GM23338 (cell line): Measurements from ENCODE around the gene UNKL. TPM values are rescaled to one million over a fixed set of nuclear protein-coding genes. Genes with fewer than 3 reads are reported as not detected.
A peak's percentile ranks its signal among the peaks of the same experiment; 100 is the strongest.

Experiments used
- ATAC-seq: fragments of 200-7000 bp; cut with Tn5 transposase; 3 replicates; pipeline ENCODE4 v1.9.1; 2020
- DNase-seq: peaks from one replicate; pipeline ENCODE4 v3.0.0-alpha.2; 2015; ENCODE audit warnings: low spot score
- H2AFZ ChIP-seq: fragments of 200-600 bp; sonication (generic); 2 replicates; pipeline ENCODE4 v1.8.0; 2016; ENCODE audit warnings: antibody characterized with exemption, mild to moderate bottlenecking, moderate library complexity
- H3F3A ChIP-seq: fragments of 200-600 bp; sonication (generic); replicated peaks from 2 replicates; pipeline ENCODE4 v1.8.0; 2017; ENCODE audit warnings: antibody characterized with exemption, mixed run types, low read depth
- H3K27ac ChIP-seq: fragments of 200-600 bp; sonication (generic); 2 replicates; pipeline ENCODE4 v1.6.1; 2016; ENCODE audit warnings: low read depth
- H3K27me3 ChIP-seq: fragments of 200-600 bp; sonication (generic); 2 replicates; pipeline ENCODE4 v1.8.0; 2016; ENCODE audit warnings: mild to moderate bottlenecking, mixed run types, moderate library complexity; ENCODE audit not compliant: insufficient read depth
- H3K36me3 ChIP-seq: fragments of 200-600 bp; sonication (generic); 2 replicates; pipeline ENCODE4 v1.8.0; 2016; ENCODE audit warnings: mild to moderate bottlenecking; ENCODE audit not compliant: insufficient read depth
- H3K4me1 ChIP-seq: fragments of 200-600 bp; sonication (generic); 2 replicates; pipeline ENCODE4 v1.8.0; 2016; ENCODE audit warnings: mild to moderate bottlenecking, moderate library complexity; ENCODE audit not compliant: insufficient read depth
- H3K4me2 ChIP-seq: fragments of 200-600 bp; sonication (generic); 2 replicates; pipeline ENCODE4 v1.7.1; 2017; ENCODE audit warnings: mixed run types
- H3K4me3 ChIP-seq: fragments of 200-600 bp; sonication (generic); 2 replicates; pipeline ENCODE4 v1.6.1; 2016; ENCODE audit warnings: mixed run types
- H3K79me2 ChIP-seq: fragments of 200-600 bp; sonication (generic); replicated peaks from 2 replicates; pipeline ENCODE4 v1.8.0; 2017; ENCODE audit warnings: mild to moderate bottlenecking; ENCODE audit not compliant: insufficient read depth
- H3K9me2 ChIP-seq: fragments of 200-600 bp; sonication (generic); 2 replicates; pipeline ENCODE4 v1.8.0; 2017; ENCODE audit not compliant: insufficient read depth
- H4K20me1 ChIP-seq: fragments of 200-600 bp; sonication (generic); replicated peaks from 2 replicates; pipeline ENCODE4 v1.8.0; 2017; ENCODE audit warnings: mild to moderate bottlenecking; ENCODE audit not compliant: insufficient read depth
- H3K27ac Mint-ChIP-seq: 2 replicates; pipeline ENCODE4 v1.8.0; 2020; ENCODE audit warnings: inconsistent platforms, mild to moderate bottlenecking, moderate library complexity, mixed read lengths
- H3K27me3 Mint-ChIP-seq: 3 replicates; pipeline ENCODE4 v1.8.0; 2022; ENCODE audit warnings: low read depth, mild to moderate bottlenecking, moderate library complexity, mixed read lengths, inconsistent platforms; ENCODE audit not compliant: insufficient read depth, poor library complexity
- H3K36me3 Mint-ChIP-seq: 3 replicates; pipeline ENCODE4 v1.8.0; 2021; ENCODE audit warnings: low read depth, mild to moderate bottlenecking, inconsistent platforms, moderate library complexity, mixed read lengths
- H3K4me1 Mint-ChIP-seq: 3 replicates; pipeline ENCODE4 v1.8.0; 2020; ENCODE audit warnings: mild to moderate bottlenecking, inconsistent platforms, mixed read lengths
- H3K4me3 Mint-ChIP-seq: 3 replicates; pipeline ENCODE4 v1.8.0; 2021; ENCODE audit warnings: moderate library complexity, mild to moderate bottlenecking, inconsistent platforms, mixed read lengths
- H3K9me3 Mint-ChIP-seq: 3 replicates; pipeline ENCODE4 v1.8.0; 2020; ENCODE audit warnings: moderate library complexity, mild to moderate bottlenecking, inconsistent platforms, mixed read lengths
- CREB1 ChIP-seq: fragments of 250-450 bp; sonication (Bioruptor Pico); IDR thresholded peaks from 2 replicates; pipeline ENCODE4 v1.5.0; 2020; ENCODE audit warnings: low read depth, mild to moderate bottlenecking, moderate library complexity
- EZH2 ChIP-seq: fragments of 200-600 bp; sonication (generic); IDR thresholded peaks from one replicate; pipeline ENCODE4 v1.8.0; 2017; ENCODE audit warnings: antibody characterized with exemption, mild to moderate bottlenecking, low read depth; ENCODE audit not compliant: unreplicated experiment
- JUNB ChIP-seq: IDR thresholded peaks from one replicate; pipeline ENCODE4 v1.6.1; 2016; ENCODE audit warnings: antibody characterized with exemption; ENCODE audit not compliant: unreplicated experiment
- NANOG ChIP-seq: IDR thresholded peaks from 2 replicates; pipeline ENCODE4 v1.6.1; 2016; ENCODE audit warnings: antibody characterized with exemption, borderline replicate concordance
- POLR2AphosphoS5 ChIP-seq: IDR thresholded peaks from 2 replicates; pipeline ENCODE4 v1.6.1; 2016; ENCODE audit warnings: antibody characterized with exemption, low read depth
- STAT1 ChIP-seq: IDR thresholded peaks from one replicate; pipeline ENCODE4 v1.6.1; 2016; ENCODE audit warnings: antibody characterized with exemption; ENCODE audit not compliant: unreplicated experiment
- ZNF114 ChIP-seq: fragments of 250-450 bp; sonication (Bioruptor Pico); IDR thresholded peaks from 2 replicates; pipeline ENCODE4 v1.5.0; 2020; ENCODE audit warnings: mild to moderate bottlenecking, moderate library complexity
- polyA plus RNA-seq: library from polyadenylated mRNA; unstranded; fragments of >200 nt; fragmentation: Nextera tagmentation; extraction: Ambion mirVana; gene quantifications from 2 replicates; pipeline ENCODE4 v1.2.1, GENCODE V29; 2016
- total RNA-seq: library from RNA; depleted of rRNA; stranded (reverse); fragments of >200 nt; shearing (Covaris generic); gene quantifications from 2 replicates; pipeline ENCODE4 v1.2.3, GENCODE V29; 2014
- TF ChIP-seq, protein P1 (sequence below), 2 experiments: fragments of 200-600 bp in 1 of 2; sonication (generic) in 1 of 2; conservative IDR thresholded peaks; 2 replicates each; pipeline versions ENCODE4 v1.5.1 to v1.6.1; 2016 to 2017; ENCODE audit warnings: antibody characterized with exemption in 2 of 2, low read depth in 2 of 2, mild to moderate bottlenecking in 2 of 2, moderate library complexity in 1 of 2
- TF ChIP-seq, protein P2 (sequence below): IDR thresholded peaks from 2 replicates; pipeline ENCODE4 v1.6.1; 2016; ENCODE audit warnings: antibody characterized with exemption

UNKL gene
- total and polyA plus RNA-seq, 2 experiments from 2014 or later = 16.7 to 28.7 TPM

DNA sequence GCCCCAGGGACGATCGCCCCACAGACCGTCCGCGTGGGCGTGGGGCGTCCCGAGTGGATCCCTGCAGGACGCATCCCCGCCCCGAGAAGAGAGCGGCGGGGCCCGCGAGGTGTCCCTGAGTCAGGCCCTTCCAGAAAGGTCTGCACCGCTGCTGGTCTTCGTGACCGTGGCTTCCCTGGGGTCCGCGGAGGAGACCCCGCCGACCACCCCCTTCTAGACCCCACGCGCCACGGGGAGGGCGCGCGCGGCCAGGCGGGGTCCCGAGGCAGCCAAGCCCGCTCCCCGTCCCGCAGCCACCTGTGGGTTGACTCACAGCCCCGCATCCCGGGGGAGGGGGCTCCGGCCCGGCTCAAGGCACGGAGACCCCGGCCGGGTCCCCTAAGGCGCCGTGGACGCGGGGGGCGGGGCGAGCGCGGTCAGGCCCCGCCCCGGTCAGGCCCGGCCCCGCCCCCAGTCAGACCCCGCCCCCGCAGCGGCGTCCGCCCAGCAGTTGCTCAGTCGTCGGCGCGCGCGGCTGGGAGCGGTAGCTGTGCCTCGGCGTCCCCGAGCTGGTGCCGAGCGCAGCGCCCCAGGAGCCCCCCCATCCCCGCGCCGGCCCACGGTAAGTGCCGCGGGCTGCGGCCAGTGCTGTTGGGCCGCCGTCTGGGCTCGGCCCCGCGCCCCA, 81.2 kb downstream of the UNKL start, which contains the start of gene BAIAP3:
Gene BAIAP3, plus strand, starts transcription at position 497 of the 664 bp plus-strand sequence. CDS start 4,905 bp downstream, outside the sequence.
- H3K27me3 ChIP-seq = peaks cover 36% of the 10 kb centered on the region
- H3K4me3 ChIP-seq = peak within 1 kb of the TSS; percentile 72
- no peaks in the 10 kb centered on the region; the same call in 1 of the 2 replicates for H4K20me1 ChIP-seq
- peak within 1 kb of the TSS; percentile 76 for H3K4me3 Mint-ChIP-seq
- TF ChIP-seq ZNF114 (CRISPR knock-in tag) (no peak), EZH2 (no peak), JUNB (no peak), POLR2AphosphoS5 (peak; percentile 75), STAT1 (no peak), NANOG (no peak), CREB1 (CRISPR knock-in tag) (no peak)
- TF ChIP-seq, protein P1, sequence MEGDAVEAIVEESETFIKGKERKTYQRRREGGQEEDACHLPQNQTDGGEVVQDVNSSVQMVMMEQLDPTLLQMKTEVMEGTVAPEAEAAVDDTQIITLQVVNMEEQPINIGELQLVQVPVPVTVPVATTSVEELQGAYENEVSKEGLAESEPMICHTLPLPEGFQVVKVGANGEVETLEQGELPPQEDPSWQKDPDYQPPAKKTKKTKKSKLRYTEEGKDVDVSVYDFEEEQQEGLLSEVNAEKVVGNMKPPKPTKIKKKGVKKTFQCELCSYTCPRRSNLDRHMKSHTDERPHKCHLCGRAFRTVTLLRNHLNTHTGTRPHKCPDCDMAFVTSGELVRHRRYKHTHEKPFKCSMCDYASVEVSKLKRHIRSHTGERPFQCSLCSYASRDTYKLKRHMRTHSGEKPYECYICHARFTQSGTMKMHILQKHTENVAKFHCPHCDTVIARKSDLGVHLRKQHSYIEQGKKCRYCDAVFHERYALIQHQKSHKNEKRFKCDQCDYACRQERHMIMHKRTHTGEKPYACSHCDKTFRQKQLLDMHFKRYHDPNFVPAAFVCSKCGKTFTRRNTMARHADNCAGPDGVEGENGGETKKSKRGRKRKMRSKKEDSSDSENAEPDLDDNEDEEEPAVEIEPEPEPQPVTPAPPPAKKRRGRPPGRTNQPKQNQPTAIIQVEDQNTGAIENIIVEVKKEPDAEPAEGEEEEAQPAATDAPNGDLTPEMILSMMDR (conservative IDR thresholded peaks at IDR 0.05; ENCODE audit: low read depth in 2 of 2) = no peak
- TF ChIP-seq, protein P2, sequence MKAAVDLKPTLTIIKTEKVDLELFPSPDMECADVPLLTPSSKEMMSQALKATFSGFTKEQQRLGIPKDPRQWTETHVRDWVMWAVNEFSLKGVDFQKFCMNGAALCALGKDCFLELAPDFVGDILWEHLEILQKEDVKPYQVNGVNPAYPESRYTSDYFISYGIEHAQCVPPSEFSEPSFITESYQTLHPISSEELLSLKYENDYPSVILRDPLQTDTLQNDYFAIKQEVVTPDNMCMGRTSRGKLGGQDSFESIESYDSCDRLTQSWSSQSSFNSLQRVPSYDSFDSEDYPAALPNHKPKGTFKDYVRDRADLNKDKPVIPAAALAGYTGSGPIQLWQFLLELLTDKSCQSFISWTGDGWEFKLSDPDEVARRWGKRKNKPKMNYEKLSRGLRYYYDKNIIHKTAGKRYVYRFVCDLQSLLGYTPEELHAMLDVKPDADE = no peak
- H3K27me3 Mint-ChIP-seq = peaks cover 33% of the 10 kb centered on the region
- peaks cover 10% of the 10 kb centered on the region for H3K4me1 ChIP-seq
- H3K9me2 ChIP-seq = no peaks in the 10 kb centered on the region
- ATAC-seq (peak; percentile 17), DNase-seq (peak; percentile 77)
- no peaks in the 10 kb centered on the region for H3K79me2 ChIP-seq
- no peak within 1 kb of the TSS for H3K27ac Mint-ChIP-seq
- no peaks in the 10 kb centered on the region for H3K36me3 ChIP-seq
- H2AFZ ChIP-seq = peak within 1 kb of the TSS; percentile 78; the same call in 1 of the 2 replicates
- peaks cover 12% of the 10 kb centered on the region for H3K4me1 Mint-ChIP-seq
- H3K9me3 Mint-ChIP-seq = no peaks in the 10 kb centered on the region
- peak within 1 kb of the TSS; percentile 95 for H3K4me2 ChIP-seq
- no peak within 1 kb of the TSS for H3K27ac ChIP-seq
- H3K36me3 Mint-ChIP-seq = no peaks in the 10 kb centered on the region
- H3F3A ChIP-seq = 0 out of 2 replicates have a peak, but pooled peaks cover 5% of the 10 kb centered on the region

DNA sequence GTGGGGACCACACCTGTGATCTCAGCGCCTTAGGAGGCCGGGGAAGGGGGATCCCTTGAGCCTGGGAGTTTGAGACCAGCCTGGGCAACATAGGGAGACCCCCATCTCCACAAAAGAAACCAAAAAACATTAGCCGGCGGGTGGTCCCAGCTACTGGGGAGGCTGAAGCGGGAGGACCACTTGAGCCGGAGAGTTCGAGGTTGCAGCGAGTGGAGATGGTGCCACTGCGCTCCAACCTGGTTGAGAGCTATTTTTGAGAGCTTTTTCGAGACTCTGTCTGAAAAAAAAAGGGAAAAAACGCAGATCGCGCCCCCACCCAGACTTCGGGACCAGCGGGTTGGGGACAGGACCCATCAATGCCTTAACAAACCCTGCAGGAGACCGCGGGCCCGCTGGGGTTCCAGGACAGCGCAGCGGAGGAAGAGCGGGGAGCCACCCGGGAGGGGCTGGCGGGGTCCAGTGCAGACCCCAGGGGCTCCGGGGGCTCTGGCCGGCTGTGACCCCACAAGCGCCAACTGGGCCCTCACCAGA, 81.8 kb downstream of the UNKL start:
- Histone ChIP-seq H3K27ac (no peak overlapping the region), H3K79me2 (no peaks in the 10 kb centered on the region), H3K36me3 (no peaks in the 10 kb centered on the region), H3K4me1 (peaks cover 10% of the 10 kb centered on the region), H3K9me2 (no peaks in the 10 kb centered on the region), H3K4me3 (peak overlapping the region; percentile 72), H3K27me3 (peaks cover 36% of the 10 kb centered on the region), H3K4me2 (peak overlapping the region; percentile 95), H3F3A (0 out of 2 replicates have a peak, but pooled peaks cover 5% of the 10 kb centered on the region), H2AFZ (peak overlapping the region; percentile 78; the same call in 1 of the 2 replicates), H4K20me1 (no peaks in the 10 kb centered on the region; the same call in 1 of the 2 replicates)
- Mint-ChIP-seq H3K9me3 (no peaks in the 10 kb centered on the region), H3K27me3 (peaks cover 33% of the 10 kb centered on the region), H3K27ac (no peak overlapping the region), H3K4me3 (peak overlapping the region; percentile 76), H3K4me1 (peaks cover 12% of the 10 kb centered on the region), H3K36me3 (no peaks in the 10 kb centered on the region)
- no peak for TF ChIP-seq ZNF114 (CRISPR knock-in tag)
- ATAC-seq = peak; percentile 8
- DNase-seq = peak; percentile 39
